PC-3 (cell line): Measurements from ENCODE around the gene C1QTNF6.

Source experiments
- CTCF ChIP-seq: fragments of 300-600 bp; sonication (generic); conservative IDR thresholded peaks from 2 replicates; pipeline ENCODE4 v1.5.1; 2017; ENCODE audit warnings: antibody characterized with exemption, low read depth, mild to moderate bottlenecking, low read length
- EZH2 ChIP-seq: fragments of 300-600 bp; sonication (generic); IDR thresholded peaks from one replicate; pipeline ENCODE4 v1.6.1; 2017; ENCODE audit warnings: antibody characterized with exemption, mild to moderate bottlenecking, low read length; ENCODE audit not compliant: unreplicated experiment
- EZH2phosphoT487 ChIP-seq: fragments of 300-600 bp; sonication (generic); IDR thresholded peaks from 2 replicates; pipeline ENCODE4 v1.6.1; 2018; ENCODE audit warnings: mild to moderate bottlenecking, antibody characterized with exemption, low read length, borderline replicate concordance

GRCh38 chr22:37156686-37157435 lies 31.2 kb downstream of the C1QTNF6 start:
- TF ChIP-seq EZH2phosphoT487 (no peak), CTCF (no peak), EZH2 (no peak)
